ENCODE data around the gene NRCAM. TPM values are rescaled to one million over a fixed set of nuclear protein-coding genes. Genes with fewer than 3 reads are reported as not detected.

Gene NRCAM
- total RNA-seq, 1 experiment from 2014 or later, result 2.7 TPM

DNA sequence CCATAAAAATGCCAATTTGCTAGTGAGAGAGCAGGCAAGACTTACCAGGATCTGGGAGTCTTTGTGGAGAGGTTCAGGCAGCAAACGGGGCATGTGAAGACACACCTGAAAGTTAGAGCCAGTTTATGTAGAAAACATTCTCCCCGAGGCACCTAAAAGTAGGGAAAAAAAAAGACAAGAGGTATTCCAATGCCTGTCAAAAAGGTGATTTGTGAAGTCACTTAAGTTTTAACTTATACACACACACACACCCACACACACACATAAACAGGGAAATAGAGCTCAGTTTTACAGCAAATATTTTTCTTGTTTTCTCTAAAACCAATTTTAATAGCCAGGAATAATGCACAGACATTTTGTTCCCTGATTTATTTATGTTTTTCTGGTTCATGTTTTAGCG is 326.0 kb downstream of the NRCAM start, which contains the start of gene LAMB4 (continued):
- TF ChIP-seq, protein P1, sequence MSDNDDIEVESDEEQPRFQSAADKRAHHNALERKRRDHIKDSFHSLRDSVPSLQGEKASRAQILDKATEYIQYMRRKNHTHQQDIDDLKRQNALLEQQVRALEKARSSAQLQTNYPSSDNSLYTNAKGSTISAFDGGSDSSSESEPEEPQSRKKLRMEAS (CRISPR knock-in tag; IDR thresholded peaks at IDR 0.05), result no peak
- TF ChIP-seq ATF1 (CRISPR knock-in tag; IDR thresholded peaks at IDR 0.05) (no peak), NFYB (CRISPR knock-in tag; conservative IDR thresholded peaks at IDR 0.05; ENCODE audit: low read depth) (no peak), ZNF121 (CRISPR knock-in tag; IDR thresholded peaks at IDR 0.05) (no peak), NFE2L1 (CRISPR knock-in tag; IDR thresholded peaks at IDR 0.05) (no peak)

DNA sequence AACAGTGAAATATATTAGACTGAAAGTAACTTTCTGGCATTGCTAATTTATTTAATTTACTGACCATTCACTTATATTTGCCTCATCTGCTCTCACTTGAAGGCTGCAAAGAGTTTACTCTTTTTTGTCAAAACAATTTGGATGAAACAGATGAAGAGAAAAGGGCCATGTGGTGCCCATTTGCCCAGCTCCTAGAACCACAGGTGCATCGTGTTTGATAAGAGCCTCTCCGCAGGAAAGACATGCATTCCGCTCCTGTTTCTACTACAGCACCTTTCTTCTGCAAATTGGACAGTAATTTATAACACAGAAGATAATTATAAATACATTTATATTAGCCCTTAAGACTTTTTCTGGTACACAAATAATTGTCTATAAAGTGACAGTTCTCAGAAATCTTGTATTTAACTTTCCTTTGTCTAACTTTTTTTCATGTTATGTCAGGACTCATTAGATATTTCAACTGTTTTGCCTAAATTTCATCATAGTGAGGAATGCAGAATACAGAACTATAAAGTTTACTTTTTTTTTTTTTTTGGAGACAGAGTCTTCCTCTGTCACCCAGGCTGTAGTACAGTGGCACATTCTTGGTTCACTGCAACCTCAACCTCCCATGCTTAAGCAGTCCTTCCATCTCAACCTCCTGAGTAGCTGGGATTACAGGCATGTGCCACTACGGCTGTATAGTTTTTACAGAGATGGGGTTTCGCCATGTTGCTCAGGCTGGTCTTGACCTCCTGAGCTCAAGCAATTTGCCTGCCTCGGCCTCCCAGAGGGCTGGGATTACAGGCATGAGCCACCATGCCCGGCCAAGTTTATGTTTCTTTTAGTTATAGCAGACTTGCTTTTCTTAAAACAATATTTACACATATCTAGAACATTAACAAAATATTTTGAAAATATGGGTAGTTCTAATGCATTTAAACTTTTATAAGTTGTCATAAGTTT is 326.9 kb downstream of the NRCAM start:
- DNase-seq (ENCODE audit: low spot score) (no peak), ATAC-seq (no peak)
- Mint-ChIP-seq H3K4me3 (no peak overlapping the region), H3K36me3 (no peaks in the 10 kb centered on the region), H3K27me3 (ENCODE audit: low read depth) (no peaks in the 10 kb centered on the region), H3K4me1 (peaks cover 8% of the 10 kb centered on the region), H3K27ac (no peak overlapping the region; the same call in 1 of the 2 replicates), H3K9me3 (no peaks in the 10 kb centered on the region)
- ChIA-PET CTCF (interaction anchor here (1.2 to 2.0 kb wide), 3 partner anchors 9 to 254 kb away, joined by 3 to 5 read pairs (median 4); no protein-coding TSS in a partner anchor), POLR2A (no interaction called here)
- no peak for TF ChIP-seq ZNF281 (CRISPR knock-in tag; IDR thresholded peaks at IDR 0.05)

DNA sequence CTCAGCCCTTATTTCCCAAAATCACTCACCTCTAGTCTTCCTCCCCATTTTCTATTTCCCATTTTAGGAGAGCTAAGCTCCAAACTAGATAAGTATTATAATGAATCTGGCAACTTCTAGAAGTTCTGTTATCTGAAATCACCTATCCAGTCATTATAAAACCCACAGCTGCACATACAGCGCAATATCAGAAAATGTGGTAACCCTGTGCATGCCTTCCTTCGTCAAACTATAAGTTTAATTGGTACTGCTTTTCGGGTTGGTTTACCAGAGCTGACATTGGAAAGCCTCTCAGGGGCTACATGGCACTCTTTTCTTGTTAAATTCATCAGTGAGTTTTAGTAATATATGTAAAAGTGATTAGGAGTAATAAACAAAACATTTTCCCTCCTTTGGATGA is 327.7 kb downstream of the NRCAM start:
- ChIA-PET CTCF (interaction anchor here (0.6 to 2.0 kb wide), 3 partner anchors 14 to 254 kb away, joined by 4 to 5 read pairs (median 4); no protein-coding TSS in a partner anchor), POLR2A (no interaction called here)
- no peak for ATAC-seq
- no peak for DNase-seq (ENCODE audit: low spot score)
- peaks cover 8% of the 10 kb centered on the region for H3K4me1 Mint-ChIP-seq
- H3K36me3 Mint-ChIP-seq, result no peaks in the 10 kb centered on the region
- H3K27ac Mint-ChIP-seq, result no peak overlapping the region
- H3K9me3 Mint-ChIP-seq, result no peaks in the 10 kb centered on the region
- no peak overlapping the region for H3K4me3 Mint-ChIP-seq
- H3K27me3 Mint-ChIP-seq (ENCODE audit: low read depth), result no peaks in the 10 kb centered on the region
- TF ChIP-seq, protein P2, sequence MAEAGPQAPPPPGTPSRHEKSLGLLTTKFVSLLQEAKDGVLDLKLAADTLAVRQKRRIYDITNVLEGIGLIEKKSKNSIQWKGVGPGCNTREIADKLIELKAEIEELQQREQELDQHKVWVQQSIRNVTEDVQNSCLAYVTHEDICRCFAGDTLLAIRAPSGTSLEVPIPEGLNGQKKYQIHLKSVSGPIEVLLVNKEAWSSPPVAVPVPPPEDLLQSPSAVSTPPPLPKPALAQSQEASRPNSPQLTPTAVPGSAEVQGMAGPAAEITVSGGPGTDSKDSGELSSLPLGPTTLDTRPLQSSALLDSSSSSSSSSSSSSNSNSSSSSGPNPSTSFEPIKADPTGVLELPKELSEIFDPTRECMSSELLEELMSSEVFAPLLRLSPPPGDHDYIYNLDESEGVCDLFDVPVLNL (CRISPR knock-in tag; IDR thresholded peaks at IDR 0.05; ENCODE audit: borderline replicate concordance, low read depth), result no peak
- no peak for TF ChIP-seq E2F1 (CRISPR knock-in tag; IDR thresholded peaks at IDR 0.05)
- no peak for TF ChIP-seq ZNF281 (CRISPR knock-in tag; IDR thresholded peaks at IDR 0.05)
- no peak for TF ChIP-seq CDX4 (CRISPR knock-in tag; IDR thresholded peaks at IDR 0.05; ENCODE audit: borderline replicate concordance)
- TF ChIP-seq JUN (CRISPR knock-in tag; IDR thresholded peaks at IDR 0.05), result no peak
- TF ChIP-seq NR3C1 (CRISPR knock-in tag; conservative IDR thresholded peaks at IDR 0.05; ENCODE audit: low read depth), result no peak
- TF ChIP-seq HMGXB4 (CRISPR knock-in tag; IDR thresholded peaks at IDR 0.05), result no peak
- TF ChIP-seq ZNF263 (CRISPR knock-in tag; IDR thresholded peaks at IDR 0.05; ENCODE audit: low read depth), result no peak
